ENCODE measurements around the gene SORCS2.

SORCS2 gene

GRCh38 chr4:7518871-7519637 is 326.7 kb downstream of the SORCS2 start:
- no peak for DNase-seq

DNA sequence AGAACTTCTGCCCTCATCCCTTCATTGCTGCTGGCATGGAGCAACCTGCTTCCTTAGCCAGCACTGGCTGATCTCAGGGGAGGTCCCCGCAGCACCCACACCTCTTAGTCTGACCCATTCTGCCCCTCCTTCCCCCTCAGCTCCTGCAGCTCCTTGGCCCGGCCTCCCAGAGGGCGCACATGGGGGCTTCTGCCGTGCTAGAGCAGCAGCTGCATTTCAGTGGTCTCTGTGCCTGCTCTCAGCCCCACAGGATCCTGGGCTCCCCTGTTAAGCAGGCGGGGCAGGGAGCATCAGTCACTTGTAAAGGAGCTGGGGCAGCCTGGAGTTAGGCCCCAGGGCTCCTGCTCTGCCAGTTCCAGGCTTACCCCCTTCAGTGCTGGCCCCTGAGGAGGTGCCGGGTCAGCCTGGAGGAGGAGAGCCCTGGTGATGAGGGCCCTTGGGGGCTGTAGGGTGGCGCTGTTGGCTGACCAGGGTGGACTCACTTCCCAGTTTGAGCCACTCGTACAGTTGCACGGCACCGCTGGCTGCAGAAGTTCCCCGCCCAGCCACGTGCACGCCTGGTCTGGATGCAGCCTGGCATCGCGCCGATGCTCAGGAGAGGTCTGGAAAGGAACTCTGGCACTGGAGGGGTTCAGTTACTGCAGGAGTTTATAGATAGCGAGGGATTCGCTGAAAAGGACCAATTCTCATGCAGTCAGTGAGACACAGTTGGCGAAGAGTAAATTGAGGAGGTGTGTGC is 327.5 kb downstream of the SORCS2 start:
- DNase-seq, result no peak

DNA sequence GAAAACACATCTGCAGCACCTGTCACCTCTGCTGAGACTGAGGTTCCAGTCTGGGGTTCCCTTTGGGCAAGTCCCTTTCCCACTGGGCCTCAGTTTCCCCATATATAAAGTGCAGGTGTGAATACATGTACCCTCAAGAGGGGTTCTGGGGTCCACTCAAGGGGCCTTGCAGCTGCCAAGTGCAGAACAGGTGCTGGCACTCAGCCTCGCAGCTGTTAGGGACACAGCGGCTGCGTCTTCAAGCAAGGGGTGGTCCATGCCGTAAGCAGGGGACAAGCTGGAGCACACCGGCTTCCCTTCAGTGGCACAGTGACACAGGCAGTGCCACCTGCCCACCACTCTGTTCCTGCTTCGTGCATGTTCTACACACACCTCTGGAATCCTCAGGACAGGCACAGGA is 329.3 kb downstream of the SORCS2 start:
- no peak for DNase-seq

DNA sequence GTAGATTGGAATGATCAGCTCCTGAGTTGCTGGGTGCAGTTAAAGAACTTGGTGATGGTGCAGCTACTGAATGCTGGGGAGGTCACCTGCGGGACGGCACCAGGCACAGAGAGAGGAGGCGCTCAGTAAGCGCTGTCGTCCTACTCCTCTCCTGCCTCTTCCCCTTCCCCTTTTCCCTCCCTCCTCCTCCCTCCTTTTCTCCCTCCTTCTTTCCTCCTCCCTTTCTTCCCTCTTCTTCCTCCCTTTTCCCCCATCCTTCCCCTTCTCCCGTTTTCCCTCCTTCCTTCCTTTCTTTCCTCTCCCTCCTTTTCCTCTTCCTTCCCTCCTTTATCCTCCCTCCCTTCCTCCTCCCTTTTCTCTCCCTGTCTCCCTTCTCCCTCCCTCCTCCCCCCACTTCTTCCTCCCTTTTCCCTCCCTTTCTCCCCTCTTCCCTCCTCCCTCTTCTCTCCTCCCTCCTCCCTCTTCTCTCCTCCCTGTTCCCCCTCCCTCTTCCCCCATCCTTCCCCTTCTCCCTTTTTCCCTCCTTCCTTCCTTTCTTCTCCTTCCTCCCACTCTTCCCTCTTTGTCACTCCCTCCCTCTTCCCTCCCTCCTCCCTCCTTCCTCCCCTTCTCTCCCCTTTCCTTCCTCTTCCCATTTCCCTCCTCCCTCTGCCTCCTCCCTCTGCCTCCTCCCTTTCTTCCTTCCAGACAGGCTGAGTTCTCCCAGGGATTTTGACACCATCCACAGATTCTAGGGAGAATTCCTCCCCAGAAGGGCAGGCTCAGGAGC is 330.3 kb downstream of the SORCS2 start:
- no peak for DNase-seq

DNA sequence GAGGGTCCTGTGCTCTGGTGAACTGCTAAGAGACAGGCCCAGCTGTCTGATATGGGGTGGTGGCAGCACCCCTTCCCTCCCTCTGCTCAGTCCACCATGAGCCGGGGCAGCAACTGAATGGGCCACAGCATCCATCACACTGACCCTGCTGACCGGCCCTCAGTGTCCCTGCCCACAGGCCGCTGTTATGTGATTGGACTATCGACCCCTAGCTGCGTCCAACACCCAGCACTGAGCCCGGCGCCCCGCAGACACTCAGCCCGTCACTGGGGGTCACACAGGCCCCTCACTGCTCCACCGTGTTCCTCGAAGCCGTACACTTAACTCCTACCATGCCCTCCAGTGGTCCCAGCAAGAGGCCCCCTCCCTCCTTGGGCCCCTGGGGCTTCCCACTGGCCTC is 331.2 kb downstream of the SORCS2 start:
- no peak for DNase-seq

GRCh38 chr4:7524064-7524682 is 331.8 kb downstream of the SORCS2 start:
- no peak for DNase-seq

- DNase-seq, result no peak
Observed at GRCh38 chr4:7524843-7525242, 332.5 kb downstream of the SORCS2 start.

- DNase-seq, result no peak
Observed at GRCh38 chr4:7526491-7526890, 334.2 kb downstream of the SORCS2 start.

GRCh38 chr4:7526929-7527535 is 334.7 kb downstream of the SORCS2 start:
- no peak for DNase-seq

- DNase-seq, result no peak
Observed at GRCh38 chr4:7529368-7530080, 337.2 kb downstream of the SORCS2 start.

GRCh38 chr4:7530082-7530481 is 337.7 kb downstream of the SORCS2 start:
- no peak for DNase-seq

- no peak for DNase-seq
Observed at GRCh38 chr4:7530932-7531639, 338.7 kb downstream of the SORCS2 start.

GRCh38 chr4:7531640-7531994 is 339.3 kb downstream of the SORCS2 start:
- no peak for DNase-seq

DNA sequence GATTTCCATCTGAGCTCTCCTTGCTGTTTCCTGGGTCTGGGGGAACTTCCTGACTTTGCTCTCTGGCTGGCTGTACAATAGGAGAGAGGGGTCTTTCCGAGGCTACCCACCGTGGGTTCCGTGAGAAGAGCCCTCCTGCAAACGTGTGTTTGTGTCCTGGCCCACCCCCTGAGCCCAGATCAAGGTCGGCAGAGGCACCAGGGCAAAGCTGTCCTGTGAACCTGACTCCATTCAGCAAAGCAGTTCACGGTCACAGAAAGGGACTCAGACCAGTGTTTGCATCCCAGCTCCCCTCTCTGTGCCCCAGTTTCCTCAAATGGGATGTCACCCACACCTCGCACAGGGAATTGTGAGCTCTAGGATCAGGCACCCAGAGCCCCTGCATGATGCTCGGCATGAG is 339.7 kb downstream of the SORCS2 start:
- DNase-seq, result no peak

- DNase-seq, result no peak
Observed at GRCh38 chr4:7533267-7533666, 340.9 kb downstream of the SORCS2 start.

- DNase-seq, result no peak
Observed at GRCh38 chr4:7535094-7535493, 342.8 kb downstream of the SORCS2 start.

GRCh38 chr4:7535619-7536018 is 343.3 kb downstream of the SORCS2 start:
- DNase-seq, result no peak

GRCh38 chr4:7536876-7537275 is 344.5 kb downstream of the SORCS2 start:
- DNase-seq, result no peak

DNA sequence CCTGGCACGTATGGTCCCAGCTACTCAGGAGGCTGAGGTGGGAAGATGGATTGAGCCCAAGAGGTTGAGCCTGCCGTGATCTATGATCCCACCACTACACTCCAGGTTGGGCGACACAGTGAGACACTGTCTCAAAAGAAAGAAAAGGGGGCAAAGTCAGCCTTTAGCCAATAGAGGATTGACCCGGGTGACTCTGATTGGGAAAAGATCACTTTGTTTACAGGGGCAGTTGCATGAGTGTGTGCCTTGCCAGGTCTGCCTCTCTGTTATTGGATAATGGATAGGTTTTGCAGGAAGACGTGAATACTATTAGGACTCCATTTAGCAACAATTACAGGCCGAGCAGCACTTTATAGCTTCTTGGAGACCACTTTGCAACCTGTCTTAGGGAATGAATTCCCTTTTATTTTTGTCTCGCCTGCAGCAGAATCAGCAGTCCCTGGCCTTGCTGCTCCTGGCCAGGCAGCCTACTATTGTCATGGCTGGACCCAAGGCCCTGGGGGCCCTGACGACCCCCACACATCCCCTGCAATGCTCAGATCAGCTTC is 345.6 kb downstream of the SORCS2 start:
- DNase-seq, result no peak

DNA sequence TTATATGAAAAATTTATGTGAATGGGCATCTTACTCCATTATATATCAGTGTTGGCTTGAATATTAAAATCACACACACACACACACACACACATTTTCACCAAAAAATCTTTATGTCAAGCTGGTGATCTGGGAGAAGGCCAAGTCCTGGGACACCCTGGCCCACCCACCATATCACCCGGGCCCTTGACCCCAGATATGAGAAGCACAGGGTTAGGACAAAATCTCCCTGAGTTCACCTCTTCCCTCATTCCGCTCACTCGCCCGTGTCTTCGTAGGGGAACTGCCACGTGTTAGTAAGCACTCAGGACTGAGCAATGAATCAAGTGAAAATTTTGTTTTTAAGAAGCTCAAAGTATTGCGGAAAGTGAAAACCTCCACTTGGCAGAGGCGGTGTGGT is 346.2 kb downstream of the SORCS2 start:
- no peak for DNase-seq

DNA sequence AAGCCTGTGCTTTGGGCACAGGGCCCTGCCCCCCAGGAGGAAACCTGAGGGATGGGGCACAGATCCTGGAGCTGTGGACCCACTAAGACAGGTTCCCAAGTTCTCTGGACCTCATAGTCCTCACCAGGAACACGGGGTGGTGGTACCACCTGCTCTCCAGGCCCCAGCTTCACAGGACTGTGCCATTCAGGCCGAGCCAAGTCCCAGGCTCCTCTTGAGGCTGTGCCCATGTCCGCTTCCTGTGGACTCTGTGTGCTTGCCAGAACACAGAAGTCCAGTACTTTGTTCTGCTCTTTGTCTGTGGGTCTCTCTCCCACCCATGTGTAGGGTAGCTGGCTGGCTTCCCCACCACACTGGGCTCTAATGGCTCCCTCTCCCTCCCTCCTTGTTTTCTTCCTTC is 346.8 kb downstream of the SORCS2 start:
- no peak for DNase-seq

Data from stimulated activated CD4-positive, alpha-beta T cell treated with anti-CD3 and anti-CD28 coated beads, Interleukin-2, amount 100 ng/mL, for 48 hours (primary cell).